ENCODE measurements around the gene NOL9. TPM values are rescaled to one million over a fixed set of nuclear protein-coding genes. Genes with fewer than 3 reads are reported as not detected.
"Not testable (repeated sequence)": the region's sequence is repeated elsewhere in the genome, so short reads cannot be mapped to it uniquely, and the experiment has no call there.

The NOL9 gene
- total and polyA plus RNA-seq, 2 donors, result 4.0 to 28.6 TPM

DNA sequence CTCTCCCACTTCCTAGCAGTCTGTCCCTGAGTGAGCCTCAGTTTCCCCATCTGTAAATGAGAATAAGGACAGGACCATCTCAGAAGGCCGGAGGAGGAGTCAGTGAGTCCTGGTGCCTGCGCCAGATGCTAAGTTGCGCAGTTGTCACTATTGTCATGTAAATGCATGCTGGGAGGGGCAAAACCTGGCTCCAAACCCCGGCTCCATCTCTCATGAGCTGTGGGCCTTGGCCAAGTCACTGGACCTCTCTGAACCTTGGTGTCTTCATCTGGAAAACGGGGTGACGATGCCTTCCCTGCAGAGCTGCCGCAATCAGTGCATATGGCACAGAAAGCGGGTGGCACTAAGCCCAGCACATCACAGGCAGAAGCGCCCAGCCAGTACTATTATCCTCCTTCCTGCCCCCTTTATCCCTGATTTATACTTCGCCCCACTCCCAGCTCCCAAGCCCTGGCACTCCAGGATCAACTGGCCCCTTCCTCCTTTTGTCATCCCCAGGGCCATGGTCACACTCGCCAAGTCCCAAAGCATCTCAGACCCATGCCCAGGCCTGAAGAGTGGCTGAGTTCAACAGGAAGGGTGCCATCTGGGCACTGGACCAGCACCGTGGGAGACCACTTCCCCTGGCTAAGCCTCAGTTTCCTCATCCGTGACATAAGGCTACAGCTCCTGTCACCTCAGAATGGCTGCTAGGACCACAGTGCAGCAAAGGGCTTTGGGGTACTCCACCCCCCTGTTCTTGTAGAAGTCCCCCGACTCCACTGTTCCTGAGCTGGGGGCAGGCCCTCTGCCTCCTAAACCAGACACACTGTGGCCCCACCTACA, 58.6 kb downstream of the NOL9 start:
- Histone ChIP-seq H3K4me3 (ENCODE audit: low read depth, low read length) (no peak overlapping the region), H3K27ac (ENCODE audit: low read depth) (no peak overlapping the region), H3K4me1 (ENCODE audit: insufficient read depth) (no peaks in the 10 kb centered on the region), H3K36me3 (ENCODE audit: insufficient read depth) (no peaks in the 10 kb centered on the region)
- WGBS, result 83% methylated on average over 14 of the region's 14 CpGs
- DNase-seq (ENCODE audit: extremely low spot score), result no peak

DNA sequence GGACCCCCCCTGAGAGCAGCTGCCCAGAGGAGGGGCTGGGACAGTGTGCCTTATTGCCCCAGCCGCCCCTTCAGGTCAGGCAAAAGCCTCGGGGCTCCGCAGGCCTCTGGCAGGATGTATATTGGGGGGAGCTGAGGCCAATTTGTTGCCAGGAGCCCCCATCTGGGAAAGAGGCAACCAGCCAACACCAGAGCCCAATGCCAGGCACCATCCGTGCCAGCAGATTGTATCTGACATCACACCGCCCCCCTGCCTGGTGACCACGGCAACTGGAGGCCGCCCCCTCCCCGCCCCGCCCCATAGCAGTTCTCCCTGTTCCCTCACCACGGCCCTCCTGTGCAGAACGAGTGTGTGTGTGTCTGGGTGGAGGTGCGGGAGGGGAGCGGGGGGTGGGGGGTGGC, 59.3 kb downstream of the NOL9 start:
- Histone ChIP-seq H3K4me3 (ENCODE audit: low read depth, low read length) (no peak overlapping the region), H3K4me1 (ENCODE audit: insufficient read depth) (no peaks in the 10 kb centered on the region), H3K27ac (ENCODE audit: low read depth) (no peak overlapping the region), H3K36me3 (ENCODE audit: insufficient read depth) (no peaks in the 10 kb centered on the region)
- no peak for DNase-seq (ENCODE audit: extremely low spot score)
- 62% methylated on average over 13 of the region's 13 CpGs for WGBS

DNA sequence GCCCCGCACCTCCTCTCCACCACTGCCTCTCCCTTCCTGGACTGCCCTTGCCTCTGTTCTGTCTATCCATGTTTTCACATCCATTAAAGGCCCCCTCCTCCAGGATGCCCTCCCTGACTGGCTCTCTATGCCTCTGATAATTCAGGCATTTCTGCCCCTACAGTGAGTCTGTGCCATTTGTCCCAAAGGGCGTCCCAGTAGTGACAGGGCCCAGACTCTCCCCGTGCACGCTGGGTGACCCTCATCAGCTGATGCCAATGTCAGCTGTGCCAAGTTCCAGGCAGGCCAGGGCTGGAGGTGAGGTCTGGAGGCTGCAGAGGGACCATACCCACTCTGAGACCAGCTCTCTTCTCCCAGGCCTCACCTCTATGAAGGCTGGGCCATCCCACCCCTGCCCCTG, 59.7 kb downstream of the NOL9 start:
- H3K36me3 ChIP-seq (ENCODE audit: insufficient read depth), result no peaks in the 10 kb centered on the region
- H3K4me1 ChIP-seq (ENCODE audit: insufficient read depth), result no peaks in the 10 kb centered on the region
- DNase-seq (ENCODE audit: extremely low spot score), result no peak
- H3K4me3 ChIP-seq (ENCODE audit: low read depth, low read length), result no peak overlapping the region
- H3K27ac ChIP-seq (ENCODE audit: low read depth), result no peak overlapping the region
- 92% methylated on average over 4 of the region's 4 CpGs for WGBS

DNA sequence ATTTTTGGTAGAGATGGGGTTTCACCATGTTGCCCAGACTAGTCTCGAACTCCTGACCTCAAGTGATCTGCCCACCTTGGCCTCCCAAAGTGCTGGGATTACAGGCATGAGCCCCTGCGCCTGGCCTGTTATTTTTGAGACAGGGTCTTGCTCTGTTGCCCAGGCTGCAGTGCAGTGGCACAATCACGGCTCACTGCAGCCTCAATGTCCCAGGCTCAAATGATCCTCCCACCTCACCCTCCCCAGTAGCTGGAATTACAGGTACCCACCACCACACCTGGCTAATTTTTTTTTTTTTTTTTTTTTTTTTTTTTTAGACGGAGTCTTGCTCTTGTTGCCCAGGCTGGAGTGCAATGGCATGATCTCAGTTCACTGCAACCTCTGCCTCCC, 60.5 kb downstream of the NOL9 start:
- H3K27ac ChIP-seq (ENCODE audit: low read depth); DNase-seq (ENCODE audit: extremely low spot score); H3K4me3 ChIP-seq (ENCODE audit: low read depth, low read length); H3K4me1 ChIP-seq (ENCODE audit: insufficient read depth); H3K36me3 ChIP-seq (ENCODE audit: insufficient read depth): not testable (repeated sequence)
- WGBS, result 81% methylated on average over 4 of the region's 4 CpGs

DNA sequence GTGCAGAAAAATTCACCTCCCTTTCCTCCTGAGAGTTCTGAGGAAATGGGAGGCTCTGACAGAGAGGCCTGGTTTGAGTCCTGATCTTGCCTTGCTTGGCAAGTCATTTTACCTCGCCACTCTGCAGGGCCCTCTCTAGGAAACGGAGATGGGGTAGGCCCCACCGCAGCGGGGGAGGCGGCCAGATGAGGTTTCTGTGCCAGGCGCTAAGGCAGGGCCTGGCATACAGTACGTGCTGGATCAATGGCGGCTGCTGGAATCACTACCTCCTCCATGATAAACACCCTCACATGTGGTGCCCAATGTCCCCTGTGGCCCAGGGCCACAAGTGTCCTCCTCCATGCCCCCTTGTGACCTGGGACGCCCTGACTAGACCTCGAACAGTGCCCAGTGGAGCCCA, 62.3 kb downstream of the NOL9 start:
- Histone ChIP-seq H3K4me1 (ENCODE audit: insufficient read depth) (no peaks in the 10 kb centered on the region), H3K36me3 (ENCODE audit: insufficient read depth) (no peaks in the 10 kb centered on the region), H3K4me3 (ENCODE audit: low read depth, low read length) (no peak overlapping the region), H3K27ac (ENCODE audit: low read depth) (no peak overlapping the region)
- DNase-seq (ENCODE audit: extremely low spot score), result no peak
- 81% methylated on average over 10 of the region's 10 CpGs for WGBS

DNA sequence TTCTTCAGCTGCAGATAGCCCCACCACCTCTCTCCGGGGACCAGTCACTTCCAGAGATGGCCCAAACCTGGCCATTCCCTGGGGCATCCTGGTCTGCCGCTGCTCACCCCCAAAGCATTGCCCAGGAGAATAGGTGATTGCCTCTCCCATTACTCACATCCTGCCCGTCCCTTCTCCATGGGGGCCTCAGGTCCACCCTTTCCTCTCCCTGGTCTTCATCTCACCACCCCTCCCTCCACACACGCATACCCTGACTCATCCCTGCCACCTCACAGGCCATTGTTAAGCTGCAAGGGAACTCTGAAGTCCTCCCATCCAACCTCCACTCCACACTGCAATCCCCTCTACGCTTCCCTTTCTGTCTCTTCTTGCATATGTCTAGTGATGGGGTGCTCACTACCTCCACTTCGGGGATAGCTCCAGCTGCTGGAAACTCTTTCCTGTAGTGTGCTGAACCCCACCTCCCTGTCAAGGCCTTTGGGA, 62.8 kb downstream of the NOL9 start, which contains the start of gene PLEKHG5:
PLEKHG5 (minus strand) TSS at position 188 of the 483 bp plus-strand sequence. CDS start 14,096 bp downstream, outside the sequence.
- Histone ChIP-seq H3K4me1 (ENCODE audit: insufficient read depth) (no peaks in the 10 kb centered on the region), H3K4me3 (ENCODE audit: low read depth, low read length) (peak within 1 kb of the TSS; percentile 55), H3K36me3 (ENCODE audit: insufficient read depth) (no peaks in the 10 kb centered on the region), H3K27ac (ENCODE audit: low read depth) (peak within 1 kb of the TSS; percentile 14)
- WGBS, result 78% methylated on average over 6 of the region's 6 CpGs
- no peak for DNase-seq (ENCODE audit: extremely low spot score)

DNA sequence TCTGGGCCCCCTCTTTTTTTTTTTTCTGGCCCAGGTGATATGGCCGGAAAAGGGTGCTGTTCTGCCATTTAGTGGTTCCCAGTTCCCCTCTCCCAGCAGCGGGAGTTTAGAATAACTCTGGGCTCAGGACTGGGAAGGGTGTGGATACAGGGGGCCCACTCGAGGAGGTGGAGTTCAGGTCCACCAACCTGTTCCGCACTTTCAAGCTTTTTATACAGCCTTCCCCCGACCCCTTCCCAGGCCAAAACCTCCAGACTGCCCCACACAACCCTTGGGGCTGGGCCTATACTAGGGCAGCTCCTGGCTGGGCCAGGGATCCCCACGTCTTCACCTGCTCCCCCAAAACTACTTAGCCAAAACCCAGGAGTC, 63.2 kb downstream of the NOL9 start:
- Histone ChIP-seq H3K4me1 (ENCODE audit: insufficient read depth) (no peaks in the 10 kb centered on the region), H3K4me3 (ENCODE audit: low read depth, low read length) (peak overlapping the region; percentile 55), H3K36me3 (ENCODE audit: insufficient read depth) (no peaks in the 10 kb centered on the region), H3K27ac (ENCODE audit: low read depth) (no peak overlapping the region)
- DNase-seq (ENCODE audit: extremely low spot score), result no peak
- WGBS, result 60% methylated on average over 6 of the region's 6 CpGs

DNA sequence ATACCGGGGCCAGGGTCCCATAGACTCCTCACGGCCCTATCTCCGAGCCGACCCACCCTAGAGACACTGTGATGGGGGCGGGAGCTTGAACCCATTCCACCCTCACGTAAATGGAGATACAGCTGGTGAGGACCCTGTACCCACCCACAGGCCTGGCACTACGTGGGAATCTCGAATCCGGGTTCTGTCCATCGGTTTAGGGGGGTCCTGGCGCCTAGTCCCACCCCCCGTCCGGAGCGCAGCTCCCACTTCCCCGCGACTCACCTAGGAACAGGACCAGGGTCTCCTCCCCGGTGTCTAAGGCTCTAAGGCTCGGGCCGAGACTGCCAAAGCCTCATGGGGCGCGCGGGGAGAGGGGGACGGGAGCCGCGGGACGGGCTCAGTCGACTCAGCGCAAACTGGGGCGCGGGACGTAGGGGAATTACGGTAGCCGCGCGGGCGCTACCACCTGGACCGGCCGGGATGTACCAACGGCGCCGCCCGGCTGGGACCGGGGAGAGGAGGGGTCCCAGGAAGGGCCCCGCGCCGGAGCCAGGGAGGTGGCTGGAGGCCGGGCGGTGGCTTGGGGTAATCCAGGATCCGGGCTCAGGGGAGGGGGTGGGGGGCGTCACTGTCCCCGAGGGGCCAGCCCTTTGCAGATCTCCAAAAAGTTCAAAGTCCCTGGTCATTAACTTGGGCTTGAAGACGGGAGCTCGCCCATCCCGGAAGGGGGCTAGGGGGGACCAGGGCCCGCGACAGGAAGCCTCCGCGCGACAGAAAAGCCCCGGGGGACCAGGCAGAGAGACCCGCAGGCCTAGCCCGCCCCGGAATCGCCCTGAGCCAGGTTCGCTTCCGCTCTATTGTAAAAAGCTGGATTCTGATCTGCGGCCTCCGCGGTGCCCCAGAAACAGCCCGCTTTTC, 63.9 kb downstream of the NOL9 start:
- DNase-seq (ENCODE audit: extremely low spot score), result no peak
- Histone ChIP-seq H3K4me1 (ENCODE audit: insufficient read depth) (no peaks in the 10 kb centered on the region), H3K27ac (ENCODE audit: low read depth) (peak overlapping the region; percentile 14), H3K4me3 (ENCODE audit: low read depth, low read length) (peak overlapping the region; percentile 55), H3K36me3 (ENCODE audit: insufficient read depth) (no peaks in the 10 kb centered on the region)
- WGBS, result 3% methylated on average over 70 of the region's 70 CpGs

DNA sequence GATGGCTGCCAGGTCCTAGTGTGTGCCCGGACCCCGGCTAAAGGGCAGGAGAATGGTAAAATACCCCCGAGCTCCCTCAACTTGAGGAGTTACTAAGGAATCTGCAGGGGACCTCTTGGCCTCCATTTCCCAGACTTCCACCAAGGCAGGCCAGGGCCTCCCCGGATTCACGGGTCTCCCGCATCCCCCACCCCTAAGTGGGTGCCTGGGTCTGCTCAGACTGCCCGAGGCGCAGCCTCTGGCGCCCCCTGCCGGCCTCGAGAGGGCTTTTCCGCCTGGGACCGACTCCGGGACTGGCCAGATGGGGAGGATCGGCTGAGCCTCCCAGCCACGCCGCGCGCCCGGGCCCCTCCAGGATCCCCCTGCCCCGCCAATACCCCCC, 64.5 kb downstream of the NOL9 start:
- peak overlapping the region; percentile 55 for H3K4me3 ChIP-seq (ENCODE audit: low read depth, low read length)
- peak overlapping the region; percentile 41 for H3K27ac ChIP-seq (ENCODE audit: low read depth)
- DNase-seq (ENCODE audit: extremely low spot score), result no peak
- H3K4me1 ChIP-seq (ENCODE audit: insufficient read depth), result no peaks in the 10 kb centered on the region
- H3K36me3 ChIP-seq (ENCODE audit: insufficient read depth), result no peaks in the 10 kb centered on the region
- 13% methylated on average over 21 of the region's 21 CpGs for WGBS

DNA sequence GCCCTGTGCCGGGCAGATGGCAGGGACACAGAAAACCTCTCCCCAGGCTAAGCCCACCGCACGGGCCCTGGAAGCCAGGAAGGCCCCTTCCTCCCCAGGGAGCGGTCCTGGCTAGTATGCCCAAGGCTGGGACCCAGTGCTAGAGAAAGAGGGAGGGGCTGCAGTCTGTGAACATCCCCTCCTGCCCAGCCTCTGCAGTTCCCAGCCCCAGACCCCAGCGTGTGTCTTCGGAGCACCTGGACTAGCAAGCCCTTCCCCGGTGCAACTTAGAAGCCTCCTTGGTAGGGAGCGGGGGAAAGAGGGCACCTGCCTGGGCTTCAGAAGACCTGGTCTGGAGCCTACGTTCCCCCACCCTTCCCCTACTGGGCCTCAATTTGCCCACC, 64.9 kb downstream of the NOL9 start:
- no peak for DNase-seq (ENCODE audit: extremely low spot score)
- H3K4me3 ChIP-seq (ENCODE audit: low read depth, low read length), result no peak overlapping the region
- H3K36me3 ChIP-seq (ENCODE audit: insufficient read depth), result no peaks in the 10 kb centered on the region
- H3K27ac ChIP-seq (ENCODE audit: low read depth), result peak overlapping the region; percentile 41
- WGBS, result 81% methylated on average over 9 of the region's 9 CpGs
- no peaks in the 10 kb centered on the region for H3K4me1 ChIP-seq (ENCODE audit: insufficient read depth)

DNA sequence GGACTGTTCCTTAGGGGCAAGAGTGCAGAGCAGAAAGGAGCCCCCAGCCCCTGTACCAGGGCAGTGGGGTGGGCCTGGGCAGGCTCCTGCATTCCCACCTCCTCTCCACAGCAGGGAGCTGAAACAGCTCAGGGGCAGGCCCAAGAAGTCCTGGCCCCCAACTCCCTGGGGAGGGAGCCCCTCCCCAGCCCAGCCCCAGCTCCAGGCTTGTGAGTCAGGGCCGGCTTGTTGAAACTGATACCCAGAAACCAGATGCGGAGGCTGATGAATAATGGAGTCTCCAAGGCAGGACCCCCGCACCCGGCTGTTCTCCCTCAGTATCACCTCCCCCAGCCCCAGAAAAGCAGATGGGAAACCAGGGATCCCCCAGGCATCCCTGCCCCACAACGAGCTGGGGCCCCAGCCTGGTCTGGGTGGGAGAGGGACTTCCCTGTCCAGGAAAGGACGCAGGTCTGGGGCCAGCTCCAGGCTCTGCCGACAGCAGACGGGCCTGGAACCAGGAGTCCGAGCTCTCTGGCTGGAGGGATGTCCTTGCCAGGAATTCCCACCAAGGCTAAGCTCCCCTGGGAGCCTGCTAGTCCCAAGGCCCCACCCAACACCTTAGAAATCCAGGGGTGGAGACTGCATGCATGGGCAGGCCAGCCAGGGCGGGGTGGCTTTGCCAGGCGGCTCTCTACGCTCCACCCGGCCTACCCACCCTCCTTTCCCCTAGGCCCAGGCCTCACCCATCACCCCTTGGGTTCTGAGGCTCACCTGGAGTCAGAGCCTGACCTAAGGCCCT, 65.5 kb downstream of the NOL9 start:
- Histone ChIP-seq H3K4me3 (ENCODE audit: low read depth, low read length) (no peak overlapping the region), H3K27ac (ENCODE audit: low read depth) (peak overlapping the region; percentile 59), H3K4me1 (ENCODE audit: insufficient read depth) (no peaks in the 10 kb centered on the region), H3K36me3 (ENCODE audit: insufficient read depth) (no peaks in the 10 kb centered on the region)
- 75% methylated on average over 13 of the region's 13 CpGs for WGBS
- no peak for DNase-seq (ENCODE audit: extremely low spot score)

DNA sequence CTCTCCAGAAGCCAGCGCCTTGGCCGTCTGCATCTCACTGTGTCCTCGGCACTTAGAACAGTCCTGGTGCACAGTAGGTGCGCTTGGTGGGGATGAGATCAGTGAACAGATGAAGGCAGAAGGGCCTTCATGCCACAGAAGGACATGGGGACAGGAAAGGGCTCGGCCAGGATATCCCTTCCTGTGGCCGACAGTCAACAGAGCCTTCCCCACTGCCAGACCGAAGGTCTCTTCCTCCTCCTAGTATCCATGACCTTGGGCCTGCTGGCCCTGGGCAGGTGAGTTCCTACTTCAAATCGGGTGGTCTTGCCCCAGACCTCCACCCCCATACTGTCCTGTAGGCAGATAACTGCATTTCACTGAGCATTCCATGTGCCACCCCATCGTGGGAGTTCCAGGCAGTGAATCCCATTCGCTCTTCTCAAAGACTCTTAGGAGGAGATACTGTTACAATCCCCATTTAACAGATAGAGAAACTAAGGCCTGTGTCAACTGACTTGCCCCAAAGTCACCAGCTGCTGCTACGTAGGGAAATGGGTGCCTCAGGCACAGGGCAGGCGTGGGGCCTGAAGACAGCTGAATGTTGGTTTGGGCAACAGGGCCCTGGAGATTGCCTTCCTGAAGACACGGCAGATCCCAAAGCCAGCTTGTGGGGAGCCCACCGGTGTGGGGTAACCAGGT, 66.4 kb downstream of the NOL9 start:
- H3K36me3 ChIP-seq (ENCODE audit: insufficient read depth), result no peaks in the 10 kb centered on the region
- H3K4me1 ChIP-seq (ENCODE audit: insufficient read depth), result no peaks in the 10 kb centered on the region
- WGBS, result 86% methylated on average over 14 of the region's 14 CpGs
- no peak for DNase-seq (ENCODE audit: extremely low spot score)
- H3K27ac ChIP-seq (ENCODE audit: low read depth), result no peak overlapping the region
- no peak overlapping the region for H3K4me3 ChIP-seq (ENCODE audit: low read depth, low read length)
